Peyer's patch (tissue), 4 donors: ENCODE measurements around the gene CYTH2. TPM values are rescaled to one million over a fixed set of nuclear protein-coding genes. Genes with fewer than 3 reads are reported as not detected.

Experiments used
- DNase-seq, 3 donors: peaks; one replicate each; pipeline ENCODE4 v3.0.0-alpha.2; 2017 to 2019
- H3K27ac ChIP-seq, 4 donors: fragments of 200-600 bp; sonication (generic); one replicate each; pipeline ENCODE4 v1.5.1; 2016 to 2019
- H3K27me3 ChIP-seq, 2 donors: fragments of 200-600 bp; sonication (generic); one replicate each; pipeline ENCODE4 v1.5.1; 2019
- H3K36me3 ChIP-seq, 3 donors: fragments of 200-600 bp; sonication (generic); one replicate each; pipeline ENCODE4 v1.5.1; 2016 to 2019
- H3K4me1 ChIP-seq, 4 donors: fragments of 200-600 bp; sonication (generic); one replicate each; pipeline ENCODE4 v1.5.1; 2016 to 2019
- H3K4me3 ChIP-seq, 4 donors: fragments of 200-600 bp; sonication (generic); 1 replicate in 3 of 4; 2 replicates in 1 of 4; pipeline ENCODE4 v1.5.1; 2016 to 2019; ENCODE audit warnings: mild to moderate bottlenecking in 1 of 4
- H3K9me3 ChIP-seq, 4 donors: fragments of 200-600 bp; sonication (generic); one replicate each; pipeline ENCODE4 v1.5.1; 2016 to 2019; ENCODE audit warnings: mild to moderate bottlenecking in 1 of 4
- POLR2A ChIP-seq, 2 donors: fragments of 450-650 bp; IDR thresholded peaks; one replicate each; pipeline ENCODE4 v1.5.1; 2017; ENCODE audit warnings: antibody characterized with exemption in 2 of 2, mild to moderate bottlenecking in 2 of 2, moderate library complexity in 2 of 2
- total RNA-seq, 4 donors: library from RNA; depleted of rRNA; stranded (reverse); fragments of >200 nt; gene quantifications; one replicate each; pipeline ENCODE4 v1.1.0, GENCODE V29; 2016
- TF ChIP-seq, protein P1 (sequence below), 6 experiments: fragments of 450-650 bp in 4 of 6; fragments of 200-600 bp in 2 of 6; sonication (generic) in 1 of 6; IDR thresholded peaks; one replicate each; pipeline ENCODE4 v1.5.1; 2017 to 2019; ENCODE audit warnings: antibody characterized with exemption in 6 of 6, mild to moderate bottlenecking in 3 of 6, moderate library complexity in 1 of 6

The CYTH2 gene
- total RNA-seq, 4 donors from 2014 or later: 64.5 to 160 (median 76.9) TPM

DNA sequence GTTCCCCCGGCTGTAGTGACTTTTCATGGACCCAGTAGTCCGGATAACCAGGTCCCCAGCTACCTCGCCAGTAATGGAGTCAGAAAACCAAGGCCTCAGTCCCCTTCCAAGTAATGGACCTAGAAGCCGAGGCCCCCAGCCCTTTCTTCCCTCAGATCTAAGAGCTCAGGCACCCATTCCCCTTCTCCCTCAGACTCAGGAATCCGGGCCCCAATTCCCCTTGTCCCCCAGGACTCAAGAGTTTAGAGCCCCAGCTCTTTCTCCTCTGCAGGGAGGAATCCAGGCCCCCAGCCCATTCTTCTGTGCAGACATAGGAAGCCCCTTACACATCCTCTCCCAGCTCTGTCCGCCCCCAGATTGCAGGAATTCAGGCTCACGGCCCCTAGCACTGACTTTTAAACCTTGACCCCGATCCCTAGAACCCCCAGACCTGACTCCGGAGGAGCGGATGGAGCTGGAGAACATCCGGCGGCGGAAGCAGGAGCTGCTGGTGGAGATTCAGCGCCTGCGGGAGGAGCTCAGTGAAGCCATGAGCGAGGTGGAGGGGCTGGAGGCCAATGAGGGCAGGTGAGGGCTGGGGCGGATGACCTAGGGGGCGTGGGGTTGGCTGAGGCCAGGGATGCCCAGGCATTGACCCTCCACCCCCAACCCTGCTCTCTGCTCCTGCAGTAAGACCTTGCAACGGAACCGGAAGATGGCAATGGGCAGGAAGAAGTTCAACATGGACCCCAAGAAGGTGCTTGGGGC, 938 bp downstream of the CYTH2 start:
- Histone ChIP-seq H3K4me3 (peak overlapping the region; percentile 82 to 99 (median 94)), H3K9me3 (no peaks in the 10 kb centered on the region), H3K27ac (peak overlapping the region; percentile 96 to 99 (median 98)), H3K4me1 (peaks cover 0 to 16% (median 9%) of the 10 kb centered on the region in 4 donors), H3K27me3 (no peaks in the 10 kb centered on the region), H3K36me3 (peaks cover 0 to 49% (median 0%) of the 10 kb centered on the region in 3 donors)
- DNase-seq: no peak
- TF ChIP-seq, protein P1, sequence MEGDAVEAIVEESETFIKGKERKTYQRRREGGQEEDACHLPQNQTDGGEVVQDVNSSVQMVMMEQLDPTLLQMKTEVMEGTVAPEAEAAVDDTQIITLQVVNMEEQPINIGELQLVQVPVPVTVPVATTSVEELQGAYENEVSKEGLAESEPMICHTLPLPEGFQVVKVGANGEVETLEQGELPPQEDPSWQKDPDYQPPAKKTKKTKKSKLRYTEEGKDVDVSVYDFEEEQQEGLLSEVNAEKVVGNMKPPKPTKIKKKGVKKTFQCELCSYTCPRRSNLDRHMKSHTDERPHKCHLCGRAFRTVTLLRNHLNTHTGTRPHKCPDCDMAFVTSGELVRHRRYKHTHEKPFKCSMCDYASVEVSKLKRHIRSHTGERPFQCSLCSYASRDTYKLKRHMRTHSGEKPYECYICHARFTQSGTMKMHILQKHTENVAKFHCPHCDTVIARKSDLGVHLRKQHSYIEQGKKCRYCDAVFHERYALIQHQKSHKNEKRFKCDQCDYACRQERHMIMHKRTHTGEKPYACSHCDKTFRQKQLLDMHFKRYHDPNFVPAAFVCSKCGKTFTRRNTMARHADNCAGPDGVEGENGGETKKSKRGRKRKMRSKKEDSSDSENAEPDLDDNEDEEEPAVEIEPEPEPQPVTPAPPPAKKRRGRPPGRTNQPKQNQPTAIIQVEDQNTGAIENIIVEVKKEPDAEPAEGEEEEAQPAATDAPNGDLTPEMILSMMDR (IDR thresholded peaks at IDR 0.05): no peak
- no peak for TF ChIP-seq POLR2A (IDR thresholded peaks at IDR 0.05)

DNA sequence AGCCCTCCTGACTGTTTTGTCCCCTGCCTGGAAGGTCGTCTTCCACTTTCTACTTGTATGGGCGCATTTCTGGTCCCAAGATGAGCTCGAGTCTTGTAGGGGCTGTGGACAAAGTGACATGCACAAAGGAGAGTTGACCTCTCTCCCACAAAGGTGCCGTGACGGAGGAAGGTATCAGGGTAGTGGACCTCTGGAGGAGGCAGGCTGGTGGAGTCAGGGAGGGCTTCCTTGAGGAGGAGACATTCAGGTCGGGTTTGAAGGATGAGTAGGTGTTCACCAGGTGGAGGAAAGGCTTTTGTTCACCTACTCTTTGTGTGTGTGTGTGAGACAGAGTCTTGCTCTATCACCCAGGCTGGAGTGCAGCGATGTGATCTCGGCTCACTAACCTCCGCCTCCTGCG, 1.7 kb downstream of the CYTH2 start:
- no peak for DNase-seq
- H3K4me1 ChIP-seq: peaks cover 0 to 16% (median 9%) of the 10 kb centered on the region in 4 donors
- H3K36me3 ChIP-seq: peaks cover 0 to 57% (median 0%) of the 10 kb centered on the region in 3 donors
- H3K4me3 ChIP-seq: no peak overlapping the region
- no peak overlapping the region for H3K27ac ChIP-seq
- no peaks in the 10 kb centered on the region for H3K27me3 ChIP-seq
- TF ChIP-seq, protein P1 (IDR thresholded peaks at IDR 0.05): no peak
- TF ChIP-seq POLR2A (IDR thresholded peaks at IDR 0.05): no peak
- no peaks in the 10 kb centered on the region for H3K9me3 ChIP-seq

DNA sequence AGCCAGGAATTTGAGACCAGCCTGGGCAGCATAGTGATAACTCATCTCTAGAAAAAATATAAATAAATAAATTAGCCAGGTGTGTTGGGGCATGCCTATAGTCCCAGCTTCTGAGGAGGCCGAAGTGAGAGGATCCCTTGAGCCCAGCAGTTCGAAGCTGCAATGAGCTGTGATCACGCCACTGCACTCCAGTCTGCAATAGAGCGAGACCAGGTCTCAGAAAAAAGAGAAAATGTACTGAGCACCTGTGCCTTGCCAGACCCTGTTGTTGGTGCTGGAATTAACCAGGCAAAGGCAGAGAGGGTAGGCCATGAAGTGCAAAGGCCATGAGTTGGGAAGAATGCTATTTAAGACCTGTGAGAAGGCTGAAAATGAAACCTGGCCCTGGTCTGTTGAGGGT, 2.7 kb downstream of the CYTH2 start:
- Histone ChIP-seq H3K9me3 (no peaks in the 10 kb centered on the region), H3K4me3 (no peak overlapping the region), H3K36me3 (peaks cover 0 to 66% (median 0%) of the 10 kb centered on the region in 3 donors), H3K27me3 (no peaks in the 10 kb centered on the region), H3K27ac (no peak overlapping the region), H3K4me1 (peaks cover 0 to 16% (median 9%) of the 10 kb centered on the region in 4 donors)
- TF ChIP-seq POLR2A (IDR thresholded peaks at IDR 0.05): no peak
- TF ChIP-seq, protein P1 (IDR thresholded peaks at IDR 0.05): no peak
- DNase-seq: no peak

DNA sequence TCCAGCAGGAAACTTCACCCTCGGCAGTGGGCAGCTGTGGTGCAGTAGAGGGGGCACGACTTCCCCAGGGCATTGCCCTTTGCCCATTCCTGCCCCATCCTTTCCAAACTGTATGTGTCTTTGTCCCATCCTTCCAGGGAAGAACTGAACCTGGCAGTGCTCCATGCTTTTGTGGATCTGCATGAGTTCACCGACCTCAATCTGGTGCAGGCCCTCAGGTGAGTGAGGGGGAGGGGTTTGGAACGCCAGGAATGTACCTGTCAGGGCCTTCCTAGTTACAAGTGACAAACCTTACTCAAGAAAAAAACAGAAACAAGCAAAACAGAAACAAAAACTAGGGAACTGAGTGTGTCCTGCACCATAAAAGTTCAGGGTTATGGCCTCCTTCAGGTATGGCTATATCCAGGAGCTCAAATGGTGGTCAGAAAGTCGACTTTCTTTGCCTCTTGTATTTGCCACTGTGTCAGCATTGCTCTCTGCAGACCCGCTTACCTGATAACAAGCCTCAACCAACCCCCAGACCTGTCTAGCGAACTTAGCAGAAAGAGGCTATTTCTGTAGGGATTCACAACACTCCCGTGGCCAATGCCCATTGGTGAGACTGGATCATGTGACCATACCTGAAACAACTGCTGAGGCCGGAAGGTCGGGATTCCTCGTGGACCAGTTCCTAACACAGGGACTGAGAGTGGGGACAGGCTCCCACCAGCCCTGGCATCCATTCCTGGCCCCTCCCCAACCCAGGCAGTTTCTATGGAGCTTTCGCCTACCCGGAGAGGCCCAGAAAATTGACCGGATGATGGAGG, 4.2 kb downstream of the CYTH2 start:
- Histone ChIP-seq H3K27ac (no peak overlapping the region), H3K36me3 (peaks cover 0 to 82% (median 0%) of the 10 kb centered on the region in 3 donors), H3K27me3 (no peaks in the 10 kb centered on the region), H3K4me3 (no peak overlapping the region), H3K9me3 (no peaks in the 10 kb centered on the region), H3K4me1 (peaks cover 0 to 13% (median 8%) of the 10 kb centered on the region in 4 donors)
- no peak for TF ChIP-seq POLR2A (IDR thresholded peaks at IDR 0.05)
- TF ChIP-seq, protein P1 (IDR thresholded peaks at IDR 0.05): no peak
- DNase-seq: no peak

DNA sequence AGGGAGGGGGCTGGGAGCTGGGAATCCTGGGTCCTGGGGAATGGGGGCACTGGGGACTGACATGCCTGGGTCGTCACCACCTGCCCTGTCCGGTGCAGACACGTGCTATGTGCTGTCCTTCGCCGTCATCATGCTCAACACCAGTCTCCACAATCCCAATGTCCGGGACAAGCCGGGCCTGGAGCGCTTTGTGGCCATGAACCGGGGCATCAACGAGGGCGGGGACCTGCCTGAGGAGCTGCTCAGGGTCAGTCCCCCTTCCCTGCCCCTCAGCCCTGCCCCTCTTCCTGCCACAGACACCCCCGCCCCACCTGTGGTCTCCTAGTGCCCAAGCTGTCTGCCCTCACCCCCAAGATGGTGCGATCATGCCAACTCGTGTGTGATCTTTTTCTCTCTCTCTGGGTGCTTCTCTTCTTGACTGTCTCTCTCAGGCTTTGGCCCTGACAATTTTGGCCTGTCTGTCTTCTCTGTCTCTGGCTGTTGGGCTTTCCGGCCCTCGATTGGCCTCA, 5.0 kb downstream of the CYTH2 start:
- no peak overlapping the region for H3K4me3 ChIP-seq
- no peak for DNase-seq
- no peak overlapping the region for H3K27ac ChIP-seq
- no peaks in the 10 kb centered on the region for H3K9me3 ChIP-seq
- no peaks in the 10 kb centered on the region for H3K27me3 ChIP-seq
- H3K36me3 ChIP-seq: peaks cover 0 to 89% (median 0%) of the 10 kb centered on the region in 3 donors
- peaks cover 0 to 13% (median 8%) of the 10 kb centered on the region in 4 donors for H3K4me1 ChIP-seq
- TF ChIP-seq, protein P1 (IDR thresholded peaks at IDR 0.05): no peak
- no peak for TF ChIP-seq POLR2A (IDR thresholded peaks at IDR 0.05)
